ENCODE results near the gene GRID1. TPM values are rescaled to one million over a fixed set of nuclear protein-coding genes. Genes with fewer than 3 reads are reported as not detected.

The GRID1 gene
- polyA plus RNA-seq, 3 donors, result 0.71 to 1.7 (median 1.6) TPM

DNA sequence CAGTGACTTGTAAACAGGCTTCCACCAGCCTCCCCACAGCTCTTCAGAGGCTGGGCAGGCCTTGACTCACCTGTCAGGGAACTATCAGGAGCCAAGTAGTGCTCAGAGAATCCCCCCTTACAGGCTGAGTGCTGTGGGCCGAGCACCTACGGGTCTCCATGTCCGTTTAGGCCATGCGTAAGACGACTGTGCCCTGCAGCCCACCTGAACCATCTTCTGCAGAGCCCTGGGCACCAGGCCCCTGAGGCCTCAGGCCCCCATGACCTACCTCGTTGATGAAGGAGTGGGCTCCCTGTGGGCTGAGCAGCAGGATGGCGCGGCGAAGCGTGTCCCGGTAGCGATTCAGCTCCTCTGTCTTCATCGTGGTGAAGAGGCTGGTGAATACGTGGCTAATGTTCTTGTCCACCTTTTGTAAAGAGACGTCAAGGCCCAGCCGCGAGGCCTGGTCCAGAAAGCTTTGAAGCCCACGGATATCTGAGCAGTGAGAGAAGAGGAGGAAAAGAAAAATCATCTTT, 228.0 kb downstream of the GRID1 start:
- no peak overlapping the region for H3K27ac ChIP-seq (ENCODE audit: low read depth, low read length)
- WGBS, 3 donors, result 89 to 94% (median 93%) methylated on average over 18 of the region's 18 CpGs

DNA sequence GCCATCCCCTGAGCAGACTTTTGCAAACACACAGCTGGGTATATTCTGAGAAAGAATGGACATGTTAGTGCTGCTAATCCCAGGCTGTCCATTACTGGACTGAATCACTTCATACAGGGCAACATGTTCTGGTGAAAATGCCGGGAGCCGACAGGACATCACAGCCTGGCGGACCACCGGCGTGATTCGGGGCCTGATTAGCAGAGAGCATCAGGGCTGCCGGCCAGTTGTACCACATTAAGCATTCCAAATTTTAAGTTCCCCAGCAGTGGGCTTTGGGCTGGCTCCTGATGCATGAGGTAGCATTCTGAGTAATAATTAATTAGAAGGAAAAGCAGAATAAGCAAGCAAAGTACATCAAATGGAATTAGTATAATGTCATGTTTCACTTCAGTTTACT, 229.0 kb downstream of the GRID1 start:
- 91 to 97% (median 92%) methylated on average over 7 of the region's 7 CpGs for WGBS, 3 donors

GRCh38 chr10:86136934-86137333, 229.7 kb downstream of the GRID1 start:
- no peak overlapping the region for H3K27ac ChIP-seq (ENCODE audit: low read depth, low read length)
- 79 to 84% (median 80%) methylated on average over 4 of the region's 4 CpGs for WGBS, 3 donors

More for the DNA sequence above, 229.0 kb downstream of the GRID1 start:
- no peak overlapping the region for H3K27ac ChIP-seq (ENCODE audit: low read depth, low read length)

DNA sequence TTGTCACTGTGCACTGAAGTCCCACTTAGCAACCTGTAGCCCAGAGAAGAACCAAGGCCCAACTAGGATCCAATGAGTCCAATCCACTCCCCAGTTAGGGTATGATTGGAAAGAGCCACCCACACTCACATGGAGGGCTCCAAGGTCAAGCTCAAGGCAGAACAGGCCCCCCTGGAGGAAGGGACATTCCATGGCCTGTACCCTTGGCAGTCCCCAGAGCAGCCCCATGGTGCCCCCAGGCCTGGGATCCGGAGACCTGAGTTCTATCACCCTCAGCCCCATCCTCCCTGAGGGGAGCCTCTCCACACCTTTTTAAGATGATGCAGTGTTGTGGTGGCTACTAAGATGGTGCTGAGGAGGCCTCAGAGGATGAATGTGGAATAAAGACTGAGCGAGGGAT, 231.4 kb downstream of the GRID1 start:
- no peak overlapping the region for H3K27ac ChIP-seq (ENCODE audit: low read depth, low read length)
- 93 to 96% (median 96%) methylated on average over 2 of the region's 2 CpGs for WGBS, 3 donors

DNA sequence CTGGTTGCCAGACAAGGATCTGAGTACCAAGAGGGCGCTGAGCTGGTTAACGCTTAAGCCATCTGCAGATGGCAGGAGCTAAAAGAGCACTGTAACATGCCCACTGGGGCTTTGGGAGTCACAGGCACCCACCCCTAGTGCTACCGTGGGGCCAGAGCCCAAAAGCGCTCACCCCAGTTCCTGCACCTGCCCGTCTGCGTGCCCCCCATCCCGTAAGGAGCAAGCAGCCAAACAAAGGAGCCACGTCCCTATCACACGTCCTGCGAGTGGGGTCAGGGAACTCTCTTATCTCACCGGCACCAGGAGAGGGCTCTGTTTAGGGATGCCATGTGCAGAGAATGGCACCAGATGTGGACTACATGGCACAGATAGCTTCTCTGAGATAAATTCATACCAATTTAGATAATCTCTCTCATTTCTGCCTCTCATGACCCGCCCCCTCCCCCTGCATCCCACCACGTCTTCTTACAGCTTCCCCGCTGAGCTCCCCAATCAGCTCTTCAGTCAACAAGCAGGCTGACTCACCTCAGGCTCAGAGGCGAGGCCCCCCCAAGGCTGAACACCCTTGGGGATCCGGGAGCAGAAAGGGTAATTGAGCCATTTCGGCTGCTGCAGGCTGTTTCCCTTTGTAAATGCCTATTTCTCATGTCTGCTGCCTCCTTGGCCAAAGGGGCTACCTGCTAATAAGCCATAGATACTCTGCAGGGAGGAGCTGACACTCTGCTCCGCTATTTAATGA, 235.7 kb downstream of the GRID1 start:
- H3K27ac ChIP-seq (ENCODE audit: low read depth, low read length), result no peak overlapping the region
- 90 to 92% (median 92%) methylated on average over 18 of the region's 18 CpGs for WGBS, 3 donors

GRCh38 chr10:86130041-86130440, 236.6 kb downstream of the GRID1 start:
- H3K27ac ChIP-seq (ENCODE audit: low read depth, low read length), result no peak overlapping the region

DNA sequence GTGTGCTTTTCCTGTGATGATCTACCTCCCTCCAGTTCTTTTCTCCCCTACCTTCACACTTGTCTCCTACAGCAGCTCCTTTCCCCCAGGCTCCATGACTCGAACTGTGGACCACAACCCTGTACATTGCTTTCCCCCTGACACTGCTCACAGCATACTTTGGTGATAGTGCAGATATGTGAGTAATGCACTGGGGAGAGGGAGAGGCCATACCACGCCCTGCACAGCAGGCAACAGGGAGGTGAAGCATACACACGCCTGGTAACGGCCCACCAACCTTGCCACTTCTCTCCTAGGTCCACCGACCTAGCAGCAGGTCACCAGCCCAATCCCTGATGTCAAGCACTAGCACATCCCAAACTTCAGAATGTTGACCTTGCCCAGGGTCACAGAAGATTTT, 238.2 kb downstream of the GRID1 start:
- H3K27ac ChIP-seq (ENCODE audit: low read depth, low read length), result no peak overlapping the region
- WGBS, 3 donors, result 70 to 86% (median 82%) methylated on average over 5 of the region's 5 CpGs

- 54 to 66% (median 60%) methylated on average over 7 to 8 of the region's 8 CpGs for WGBS, 3 donors
- no peak overlapping the region for H3K27ac ChIP-seq (ENCODE audit: low read depth, low read length)
These were observed 239.2 kb downstream of the GRID1 start for GRCh38 chr10:86127274-86127819.

GRCh38 chr10:86124734-86125133, 241.9 kb downstream of the GRID1 start:
- WGBS, 3 donors, result 88 to 91% (median 89%) methylated on average over 4 of the region's 4 CpGs
- H3K27ac ChIP-seq (ENCODE audit: low read depth, low read length), result no peak overlapping the region

- H3K27ac ChIP-seq (ENCODE audit: low read depth, low read length), result no peak overlapping the region
- WGBS, 3 donors, result 49 to 70% (median 68%) methylated on average over 6 of the region's 6 CpGs
These were observed 242.9 kb downstream of the GRID1 start for GRCh38 chr10:86123715-86124114.

DNA sequence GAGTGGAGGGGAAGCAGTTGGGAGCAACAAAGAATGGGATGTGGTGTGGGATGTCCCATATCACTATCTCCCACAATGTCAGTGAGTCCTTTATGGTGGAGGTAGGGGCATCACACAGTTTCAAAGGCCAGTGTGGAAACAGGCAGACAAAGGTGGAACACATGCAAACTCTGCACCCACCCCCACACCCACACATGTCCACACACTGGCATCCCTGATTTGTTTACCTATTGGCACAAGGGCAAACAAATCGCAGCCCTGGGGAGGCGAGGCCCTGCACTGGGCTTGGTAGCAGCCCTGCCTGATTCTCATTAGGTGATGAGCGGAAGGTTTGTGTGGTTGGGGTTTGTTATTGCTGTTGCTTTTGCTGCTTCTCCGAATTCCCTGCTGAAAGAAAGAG, 243.3 kb downstream of the GRID1 start:
- 58 to 92% (median 80%) methylated on average over 4 of the region's 4 CpGs for WGBS, 3 donors
- H3K27ac ChIP-seq (ENCODE audit: low read depth, low read length), result no peak overlapping the region

- WGBS, 3 donors, result 42 to 82% (median 81%) methylated on average over 2 of the region's 2 CpGs
These were observed 243.9 kb downstream of the GRID1 start for GRCh38 chr10:86122646-86123045.

GRCh38 chr10:86121200-86121599, 245.4 kb downstream of the GRID1 start:
- 93 to 97% (median 95%) methylated on average over 1 of the region's 1 CpG for WGBS, 3 donors
- H3K27ac ChIP-seq (ENCODE audit: low read depth, low read length), result no peak overlapping the region

More at GRCh38 chr10:86122646-86123045, 243.9 kb downstream of the GRID1 start:
- no peak overlapping the region for H3K27ac ChIP-seq (ENCODE audit: low read depth, low read length)

DNA sequence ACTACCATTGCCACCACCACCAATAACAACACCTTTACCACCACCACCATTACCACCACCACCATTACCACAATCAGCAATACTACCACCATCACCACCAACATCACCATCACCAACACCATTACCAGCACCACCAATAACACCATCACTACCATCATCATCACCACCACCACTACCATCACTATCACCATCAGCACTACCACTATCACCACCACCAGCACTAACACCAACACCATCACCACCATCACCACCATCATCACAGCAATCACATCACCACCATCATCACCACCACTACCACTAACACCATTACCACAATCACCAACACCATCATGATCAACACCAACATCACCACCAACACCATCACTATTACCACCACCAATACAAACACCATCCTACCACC, 249.5 kb downstream of the GRID1 start:
- H3K27ac ChIP-seq (ENCODE audit: low read depth, low read length), result no peak overlapping the region

- WGBS, 3 donors, result 79 to 83% (median 82%) methylated on average over 3 of the region's 3 CpGs
These were observed 252.6 kb downstream of the GRID1 start for GRCh38 chr10:86113983-86114382.

GRCh38 chr10:86113501-86113900, 253.1 kb downstream of the GRID1 start:
- 89 to 94% (median 92%) methylated on average over 4 of the region's 4 CpGs for WGBS, 3 donors
- no peak overlapping the region for H3K27ac ChIP-seq (ENCODE audit: low read depth, low read length)

More at GRCh38 chr10:86113983-86114382, 252.6 kb downstream of the GRID1 start:
- no peak overlapping the region for H3K27ac ChIP-seq (ENCODE audit: low read depth, low read length)

GRCh38 chr10:86113044-86113443, 253.6 kb downstream of the GRID1 start:
- 33 to 57% (median 38%) methylated on average over 1 of the region's 1 CpG for WGBS, 3 donors
- no peak overlapping the region for H3K27ac ChIP-seq (ENCODE audit: low read depth, low read length)

- WGBS, 3 donors, result 67 to 80% (median 69%) methylated on average over 5 of the region's 5 CpGs
- no peak overlapping the region for H3K27ac ChIP-seq (ENCODE audit: low read depth, low read length)
These were observed 254.6 kb downstream of the GRID1 start for GRCh38 chr10:86111902-86112545.

DNA sequence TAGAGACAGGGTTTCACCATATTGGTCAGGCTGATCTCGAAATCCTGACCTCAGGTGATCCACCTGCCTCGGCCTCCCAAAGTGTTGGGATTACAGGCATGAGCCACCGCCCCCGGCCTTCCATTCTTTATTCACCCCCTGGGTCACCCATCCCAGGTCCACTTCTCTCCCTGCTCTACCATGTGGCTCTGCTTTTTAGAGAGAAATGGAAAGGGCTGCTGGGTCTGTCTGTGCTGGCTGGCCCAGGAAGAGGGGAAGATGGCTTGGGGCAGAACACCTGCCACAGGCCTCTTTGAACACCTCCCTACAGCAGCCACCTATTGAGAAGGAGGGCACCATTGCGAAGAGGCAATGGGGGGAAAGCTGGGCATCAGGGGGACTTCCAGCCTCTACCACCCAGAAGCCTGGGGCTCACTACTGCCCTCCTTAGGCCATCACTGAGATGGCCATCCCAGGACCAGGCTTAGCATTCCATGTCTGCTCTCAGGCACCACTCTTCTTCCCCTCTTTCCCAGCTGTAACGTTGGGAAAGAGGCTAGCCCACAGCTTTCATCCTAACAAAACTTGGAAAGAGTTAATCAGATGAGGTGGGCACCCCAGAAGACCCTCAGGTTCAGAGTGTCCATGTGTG, 256.3 kb downstream of the GRID1 start:
- 80 to 90% (median 87%) methylated on average over 6 of the region's 6 CpGs for WGBS, 3 donors
- no peak overlapping the region for H3K27ac ChIP-seq (ENCODE audit: low read depth, low read length)

All from adipose tissue (tissue), 3 donors.